Effector CD4-positive, alpha-beta T cell (primary cell): ENCODE measurements around the gene RPTOR.

Source experiments
- DNase-seq: peaks from one replicate; pipeline ENCODE4 v3.0.0-alpha.2; 2020

RPTOR gene

GRCh38 chr17:80992948-80993624 is 448.4 kb downstream of the RPTOR start:
- no peak for DNase-seq

- no peak for DNase-seq
Observed at GRCh38 chr17:80995131-80995530, 450.5 kb downstream of the RPTOR start.

- DNase-seq, result no peak
Observed at GRCh38 chr17:80996422-80997305, 452.0 kb downstream of the RPTOR start.

- no peak for DNase-seq
Observed at GRCh38 chr17:80997424-80998117, 452.9 kb downstream of the RPTOR start.

GRCh38 chr17:80998118-80998747 is 453.6 kb downstream of the RPTOR start:
- no peak for DNase-seq

GRCh38 chr17:80998748-80999535 is 454.3 kb downstream of the RPTOR start:
- DNase-seq, result no peak

GRCh38 chr17:80999536-81000333 is 455.1 kb downstream of the RPTOR start:
- no peak for DNase-seq

- no peak for DNase-seq
Observed at GRCh38 chr17:81000334-81000630, 455.6 kb downstream of the RPTOR start.

- no peak for DNase-seq
Observed at GRCh38 chr17:81000631-81001357, 456.2 kb downstream of the RPTOR start.

- no peak for DNase-seq
Observed at GRCh38 chr17:81002013-81002384, 457.4 kb downstream of the RPTOR start.

- no peak for DNase-seq
Observed at GRCh38 chr17:81002409-81003361, 458.0 kb downstream of the RPTOR start.

GRCh38 chr17:81003711-81004475 is 459.3 kb downstream of the RPTOR start:
- DNase-seq, result no peak

GRCh38 chr17:81006891-81007290 is 462.3 kb downstream of the RPTOR start:
- DNase-seq, result no peak

- DNase-seq, result no peak
Observed at GRCh38 chr17:81008140-81008539, 463.5 kb downstream of the RPTOR start.

- no peak for DNase-seq
Observed at GRCh38 chr17:81009136-81009535, 464.5 kb downstream of the RPTOR start.

- DNase-seq, result no peak
Observed at GRCh38 chr17:81010935-81011334, 466.3 kb downstream of the RPTOR start.

- no peak for DNase-seq
Observed at GRCh38 chr17:81011951-81012350, 467.3 kb downstream of the RPTOR start.

- DNase-seq, result no peak
Observed at GRCh38 chr17:81012574-81013447, 468.2 kb downstream of the RPTOR start.
